ENCODE results near the gene CKAP2.

CKAP2 gene

DNA sequence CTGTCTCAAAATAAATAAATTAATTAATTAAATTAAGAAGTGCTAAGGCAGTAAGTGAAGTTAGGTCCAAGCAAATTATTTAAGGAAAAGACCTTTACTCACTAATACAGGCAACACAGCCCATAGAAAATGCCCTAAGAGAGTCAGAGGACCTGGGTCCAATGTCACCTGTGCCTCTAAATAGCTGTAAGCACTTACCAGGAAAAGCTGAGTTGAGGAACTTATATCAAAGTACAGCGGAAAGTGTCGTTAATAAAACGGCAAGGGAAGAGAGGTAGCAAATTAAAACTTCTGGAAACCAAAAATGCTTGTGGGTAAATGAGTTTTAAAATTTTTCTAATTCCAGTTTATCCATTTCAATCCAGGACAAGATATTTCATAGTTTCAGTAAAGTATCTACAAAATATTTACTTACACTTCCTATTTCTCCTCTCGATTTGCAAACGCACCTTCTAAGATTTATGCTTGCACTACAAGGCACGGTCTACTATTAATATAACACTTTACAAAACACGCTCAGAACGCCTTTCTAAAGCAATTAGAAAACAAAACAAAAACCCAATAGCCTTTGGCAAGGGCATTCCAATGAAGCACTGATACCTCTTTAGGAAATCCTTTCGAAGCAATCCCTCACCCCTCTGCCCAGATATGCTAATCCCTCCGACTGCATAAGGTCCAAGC lies 5.8 kb upstream of the CKAP2 start (continued):
- TF ChIP-seq ZNF843 (tag by site-specific recombination; IDR thresholded peaks at IDR 0.05) (no peak), ZNF776 (tag by site-specific recombination; IDR thresholded peaks at IDR 0.05; ENCODE audit: borderline replicate concordance) (no peak), HIC1 (tag by site-specific recombination; IDR thresholded peaks at IDR 0.05) (no peak; the same call in 1 of the 2 replicates), ZNF544 (tag by site-specific recombination; IDR thresholded peaks at IDR 0.05) (no peak), ZNF19 (tag by site-specific recombination; IDR thresholded peaks at IDR 0.05; ENCODE audit: low read depth) (no peak)
- TF ChIP-seq, protein P1, sequence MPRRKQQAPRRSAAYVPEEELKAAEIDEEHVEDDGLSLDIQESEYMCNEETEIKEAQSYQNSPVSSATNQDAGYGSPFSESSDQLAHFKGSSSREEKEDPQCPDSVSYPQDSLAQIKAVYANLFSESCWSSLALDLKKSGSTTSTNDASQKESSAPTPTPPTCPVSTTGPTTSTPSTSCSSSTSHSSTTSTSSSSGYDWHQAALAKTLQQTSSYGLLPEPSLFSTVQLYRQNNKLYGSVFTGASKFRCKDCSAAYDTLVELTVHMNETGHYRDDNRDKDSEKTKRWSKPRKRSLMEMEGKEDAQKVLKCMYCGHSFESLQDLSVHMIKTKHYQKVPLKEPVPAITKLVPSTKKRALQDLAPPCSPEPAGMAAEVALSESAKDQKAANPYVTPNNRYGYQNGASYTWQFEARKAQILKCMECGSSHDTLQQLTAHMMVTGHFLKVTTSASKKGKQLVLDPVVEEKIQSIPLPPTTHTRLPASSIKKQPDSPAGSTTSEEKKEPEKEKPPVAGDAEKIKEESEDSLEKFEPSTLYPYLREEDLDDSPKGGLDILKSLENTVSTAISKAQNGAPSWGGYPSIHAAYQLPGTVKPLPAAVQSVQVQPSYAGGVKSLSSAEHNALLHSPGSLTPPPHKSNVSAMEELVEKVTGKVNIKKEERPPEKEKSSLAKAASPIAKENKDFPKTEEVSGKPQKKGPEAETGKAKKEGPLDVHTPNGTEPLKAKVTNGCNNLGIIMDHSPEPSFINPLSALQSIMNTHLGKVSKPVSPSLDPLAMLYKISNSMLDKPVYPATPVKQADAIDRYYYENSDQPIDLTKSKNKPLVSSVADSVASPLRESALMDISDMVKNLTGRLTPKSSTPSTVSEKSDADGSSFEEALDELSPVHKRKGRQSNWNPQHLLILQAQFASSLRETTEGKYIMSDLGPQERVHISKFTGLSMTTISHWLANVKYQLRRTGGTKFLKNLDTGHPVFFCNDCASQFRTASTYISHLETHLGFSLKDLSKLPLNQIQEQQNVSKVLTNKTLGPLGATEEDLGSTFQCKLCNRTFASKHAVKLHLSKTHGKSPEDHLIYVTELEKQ (tag by site-specific recombination; IDR thresholded peaks at IDR 0.05; ENCODE audit: borderline replicate concordance) = no peak

DNA sequence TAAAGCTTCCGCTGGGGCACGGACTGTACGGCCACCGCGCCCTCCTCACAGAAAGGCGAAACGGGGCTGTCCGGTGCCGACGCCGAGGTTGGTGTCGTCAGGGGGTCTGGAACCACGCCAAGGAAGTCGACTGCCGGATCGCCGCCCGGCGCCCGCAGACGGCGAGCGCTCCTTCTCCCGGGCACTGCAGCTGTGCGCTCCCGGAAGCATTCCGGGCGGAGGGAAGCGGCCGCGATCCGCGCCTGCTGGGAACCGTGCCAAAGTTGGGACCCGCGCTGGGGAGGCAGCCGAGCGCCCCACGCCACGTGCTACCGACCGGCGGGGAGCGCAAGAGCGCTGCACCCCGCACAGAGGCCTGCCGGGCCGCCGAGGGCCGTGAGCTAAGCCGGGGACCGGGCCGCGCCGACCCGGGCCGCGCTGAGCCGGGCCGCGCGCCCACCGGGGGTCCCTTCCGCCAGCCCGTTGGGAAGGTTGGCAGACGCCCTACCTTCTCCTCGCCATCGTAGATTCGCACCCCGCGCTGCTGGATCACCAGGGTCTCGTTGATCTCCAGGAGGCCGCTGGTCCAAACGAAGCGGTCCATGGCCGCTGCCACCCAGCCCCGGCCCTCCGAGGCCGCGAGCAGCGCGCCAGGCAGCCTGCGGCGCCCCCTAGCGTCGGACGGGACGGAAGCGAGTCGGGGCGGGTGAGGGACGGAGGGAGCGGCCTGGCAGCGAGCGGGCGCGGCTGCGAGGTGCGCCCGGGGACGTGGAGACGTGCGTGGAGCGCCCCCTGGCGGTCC lies 5.1 kb upstream of the CKAP2 start, which contains the start of gene VPS36:
Gene VPS36, minus strand, starts transcription at position 623 of the 781 bp plus-strand sequence. Its CDS starts 40 bp downstream, at position 583.
- POLR2A ChIA-PET = interaction anchor here (0.6 to 1.4 kb wide), 6 partner anchors 25 to 441 kb away, joined by 3 to 5 read pairs (median 4); partner anchors contain the start of gene ALG11
- no peaks in the 10 kb centered on the region; a peak in 1 of 3 replicates for H3K36me3 ChIP-seq (ENCODE audit: control insufficient read depth in 2 of 2, insufficient read depth in 1 of 2, low read length in 2 of 2)
- H3K27ac ChIP-seq (ENCODE audit: extremely low read depth, low read depth, low read length) = peak within 1 kb of the TSS; percentile 95
- no peaks in the 10 kb centered on the region for H3K9me3 ChIP-seq (ENCODE audit: control insufficient read depth, insufficient read depth, low read depth, low read length)
- peaks cover 12% of the 10 kb centered on the region for H3K4me1 ChIP-seq (ENCODE audit: control insufficient read depth, insufficient read depth, low read length)
- H3K4me3 ChIP-seq (ENCODE audit: low read depth, low read length) = peak within 1 kb of the TSS; percentile 83
- CTCF ChIA-PET = interaction anchor here (0.5 to 3.8 kb wide), 40 partner anchors 8 to 1556 kb away, joined by 3 to 20 read pairs (median 4); partner anchors contain the start of genes NEK3, NEK5 and THSD1
- TF ChIP-seq, protein P2, sequence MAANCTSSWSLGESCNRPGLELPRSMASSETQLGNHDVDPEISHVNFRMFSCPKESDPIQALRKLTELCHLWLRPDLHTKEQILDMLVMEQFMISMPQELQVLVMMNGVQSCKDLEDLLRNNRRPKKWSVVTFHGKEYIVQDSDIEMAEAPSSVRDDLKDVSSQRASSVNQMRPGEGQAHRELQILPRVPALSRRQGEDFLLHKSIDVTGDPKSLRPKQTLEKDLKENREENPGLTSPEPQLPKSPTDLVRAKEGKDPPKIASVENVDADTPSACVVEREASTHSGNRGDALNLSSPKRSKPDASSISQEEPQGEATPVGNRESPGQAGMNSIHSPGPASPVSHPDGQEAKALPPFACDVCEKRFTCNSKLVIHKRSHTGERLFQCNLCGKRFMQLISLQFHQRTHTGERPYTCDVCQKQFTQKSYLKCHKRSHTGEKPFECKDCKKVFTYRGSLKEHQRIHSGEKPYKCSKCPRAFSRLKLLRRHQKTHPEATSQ (tag by site-specific recombination; IDR thresholded peaks at IDR 0.05) = peak; percentile 81; the same call in 1 of the 2 replicates
- no peak for TF ChIP-seq ZNF473 (tag by site-specific recombination; IDR thresholded peaks at IDR 0.05)
- TF ChIP-seq ZNF501 (tag by site-specific recombination; IDR thresholded peaks at IDR 0.05) = peak; percentile 56; the same call in 1 of the 2 replicates
- TF ChIP-seq ZNF266 (tag by site-specific recombination; IDR thresholded peaks at IDR 0.05; ENCODE audit: low read depth) = no peak
- peak; percentile 65; the same call in 1 of the 2 replicates for TF ChIP-seq ZNF391 (tag by site-specific recombination; IDR thresholded peaks at IDR 0.05; ENCODE audit: borderline replicate concordance, low read depth)
- 0 out of 2 replicates have a peak, but pooled peaks have one; percentile 27 for TF ChIP-seq ZNF366 (tag by site-specific recombination; conservative IDR thresholded peaks at IDR 0.05)
- 0 out of 2 replicates have a peak, but pooled peaks have one; percentile 54 for TF ChIP-seq ZNF423 (tag by site-specific recombination; IDR thresholded peaks at IDR 0.05)
- 0 out of 2 replicates have a peak, but pooled peaks have one; percentile 33 for TF ChIP-seq HOXC10 (CRISPR knock-in tag; IDR thresholded peaks at IDR 0.05)
- TF ChIP-seq ZNF610 (tag by site-specific recombination; IDR thresholded peaks at IDR 0.05; ENCODE audit: borderline replicate concordance) = 0 out of 2 replicates have a peak, but pooled peaks have one; percentile 14
- TF ChIP-seq ZNF449 (tag by site-specific recombination; IDR thresholded peaks at IDR 0.05) = peak; percentile 66; the same call in 1 of the 2 replicates
- TF ChIP-seq, protein P3, sequence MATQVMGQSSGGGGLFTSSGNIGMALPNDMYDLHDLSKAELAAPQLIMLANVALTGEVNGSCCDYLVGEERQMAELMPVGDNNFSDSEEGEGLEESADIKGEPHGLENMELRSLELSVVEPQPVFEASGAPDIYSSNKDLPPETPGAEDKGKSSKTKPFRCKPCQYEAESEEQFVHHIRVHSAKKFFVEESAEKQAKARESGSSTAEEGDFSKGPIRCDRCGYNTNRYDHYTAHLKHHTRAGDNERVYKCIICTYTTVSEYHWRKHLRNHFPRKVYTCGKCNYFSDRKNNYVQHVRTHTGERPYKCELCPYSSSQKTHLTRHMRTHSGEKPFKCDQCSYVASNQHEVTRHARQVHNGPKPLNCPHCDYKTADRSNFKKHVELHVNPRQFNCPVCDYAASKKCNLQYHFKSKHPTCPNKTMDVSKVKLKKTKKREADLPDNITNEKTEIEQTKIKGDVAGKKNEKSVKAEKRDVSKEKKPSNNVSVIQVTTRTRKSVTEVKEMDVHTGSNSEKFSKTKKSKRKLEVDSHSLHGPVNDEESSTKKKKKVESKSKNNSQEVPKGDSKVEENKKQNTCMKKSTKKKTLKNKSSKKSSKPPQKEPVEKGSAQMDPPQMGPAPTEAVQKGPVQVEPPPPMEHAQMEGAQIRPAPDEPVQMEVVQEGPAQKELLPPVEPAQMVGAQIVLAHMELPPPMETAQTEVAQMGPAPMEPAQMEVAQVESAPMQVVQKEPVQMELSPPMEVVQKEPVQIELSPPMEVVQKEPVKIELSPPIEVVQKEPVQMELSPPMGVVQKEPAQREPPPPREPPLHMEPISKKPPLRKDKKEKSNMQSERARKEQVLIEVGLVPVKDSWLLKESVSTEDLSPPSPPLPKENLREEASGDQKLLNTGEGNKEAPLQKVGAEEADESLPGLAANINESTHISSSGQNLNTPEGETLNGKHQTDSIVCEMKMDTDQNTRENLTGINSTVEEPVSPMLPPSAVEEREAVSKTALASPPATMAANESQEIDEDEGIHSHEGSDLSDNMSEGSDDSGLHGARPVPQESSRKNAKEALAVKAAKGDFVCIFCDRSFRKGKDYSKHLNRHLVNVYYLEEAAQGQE (tag by site-specific recombination; IDR thresholded peaks at IDR 0.05) = 0 out of 2 replicates have a peak, but pooled peaks have one; percentile 11
- TF ChIP-seq, protein P4, sequence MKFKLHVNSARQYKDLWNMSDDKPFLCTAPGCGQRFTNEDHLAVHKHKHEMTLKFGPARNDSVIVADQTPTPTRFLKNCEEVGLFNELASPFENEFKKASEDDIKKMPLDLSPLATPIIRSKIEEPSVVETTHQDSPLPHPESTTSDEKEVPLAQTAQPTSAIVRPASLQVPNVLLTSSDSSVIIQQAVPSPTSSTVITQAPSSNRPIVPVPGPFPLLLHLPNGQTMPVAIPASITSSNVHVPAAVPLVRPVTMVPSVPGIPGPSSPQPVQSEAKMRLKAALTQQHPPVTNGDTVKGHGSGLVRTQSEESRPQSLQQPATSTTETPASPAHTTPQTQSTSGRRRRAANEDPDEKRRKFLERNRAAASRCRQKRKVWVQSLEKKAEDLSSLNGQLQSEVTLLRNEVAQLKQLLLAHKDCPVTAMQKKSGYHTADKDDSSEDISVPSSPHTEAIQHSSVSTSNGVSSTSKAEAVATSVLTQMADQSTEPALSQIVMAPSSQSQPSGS (tag by site-specific recombination; IDR thresholded peaks at IDR 0.05; ENCODE audit: low read depth) = no peak
- TF ChIP-seq ZNF324 (tag by site-specific recombination; IDR thresholded peaks at IDR 0.05) = 0 out of 2 replicates have a peak, but pooled peaks have one; percentile 17

Data from HEK293 (cell line).